ENCODE measurements around the gene SRD5A2. TPM values are rescaled to one million over a fixed set of nuclear protein-coding genes. Genes with fewer than 3 reads are reported as not detected.
"Not testable (repeated sequence)": the region's sequence is repeated elsewhere in the genome, so short reads cannot be mapped to it uniquely, and the experiment has no call there.

Gene SRD5A2
- total RNA-seq, 1 donor from 2014 or later = 0.17 TPM

- DNase-seq (ENCODE audit: low read depth) = no peak
- no peaks in the 10 kb centered on the region for H3K27me3 ChIP-seq (ENCODE audit: control insufficient read depth, insufficient read depth, low read length)
- TF ChIP-seq, protein P1, sequence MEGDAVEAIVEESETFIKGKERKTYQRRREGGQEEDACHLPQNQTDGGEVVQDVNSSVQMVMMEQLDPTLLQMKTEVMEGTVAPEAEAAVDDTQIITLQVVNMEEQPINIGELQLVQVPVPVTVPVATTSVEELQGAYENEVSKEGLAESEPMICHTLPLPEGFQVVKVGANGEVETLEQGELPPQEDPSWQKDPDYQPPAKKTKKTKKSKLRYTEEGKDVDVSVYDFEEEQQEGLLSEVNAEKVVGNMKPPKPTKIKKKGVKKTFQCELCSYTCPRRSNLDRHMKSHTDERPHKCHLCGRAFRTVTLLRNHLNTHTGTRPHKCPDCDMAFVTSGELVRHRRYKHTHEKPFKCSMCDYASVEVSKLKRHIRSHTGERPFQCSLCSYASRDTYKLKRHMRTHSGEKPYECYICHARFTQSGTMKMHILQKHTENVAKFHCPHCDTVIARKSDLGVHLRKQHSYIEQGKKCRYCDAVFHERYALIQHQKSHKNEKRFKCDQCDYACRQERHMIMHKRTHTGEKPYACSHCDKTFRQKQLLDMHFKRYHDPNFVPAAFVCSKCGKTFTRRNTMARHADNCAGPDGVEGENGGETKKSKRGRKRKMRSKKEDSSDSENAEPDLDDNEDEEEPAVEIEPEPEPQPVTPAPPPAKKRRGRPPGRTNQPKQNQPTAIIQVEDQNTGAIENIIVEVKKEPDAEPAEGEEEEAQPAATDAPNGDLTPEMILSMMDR (IDR thresholded peaks at IDR 0.05; ENCODE audit: insufficient read depth, low read length, poor library complexity, severe bottlenecking) = no peak
- no peak overlapping the region for H3K4me3 ChIP-seq (ENCODE audit: low read depth, low read length)
- H3K36me3 ChIP-seq (ENCODE audit: control insufficient read depth, insufficient read depth, low read length) = no peaks in the 10 kb centered on the region
These were observed 69.4 kb downstream of the SRD5A2 start for GRCh38 chr2:31511376-31511775.

DNA sequence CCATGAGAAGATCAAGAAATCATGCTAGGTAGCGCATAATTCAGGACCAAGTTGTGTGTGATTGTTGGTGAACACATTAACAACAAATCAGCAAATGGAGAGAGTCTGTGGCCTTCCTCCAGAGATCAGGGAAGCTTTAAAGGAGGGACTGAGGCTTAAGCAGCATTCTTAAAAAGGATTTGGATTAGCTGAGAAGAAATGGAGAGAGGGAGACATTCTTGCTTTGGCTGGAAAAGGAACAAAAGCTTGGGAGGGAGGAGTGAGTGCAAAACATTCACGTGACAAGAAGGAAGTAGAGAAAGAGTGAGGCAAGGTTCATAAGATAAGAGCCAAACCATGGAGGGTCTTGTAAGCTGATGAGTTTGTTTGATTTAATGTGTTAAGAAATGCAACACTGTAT, 75.6 kb downstream of the SRD5A2 start:
- DNase-seq (ENCODE audit: low read depth) = no peak
- H3K36me3 ChIP-seq (ENCODE audit: control insufficient read depth, insufficient read depth, low read length) = no peaks in the 10 kb centered on the region
- H3K27me3 ChIP-seq (ENCODE audit: control insufficient read depth, insufficient read depth, low read length) = no peaks in the 10 kb centered on the region
- H3K4me3 ChIP-seq (ENCODE audit: low read depth, low read length) = no peak overlapping the region
- TF ChIP-seq, protein P1 (IDR thresholded peaks at IDR 0.05; ENCODE audit: insufficient read depth, low read length, poor library complexity, severe bottlenecking) = no peak

DNA sequence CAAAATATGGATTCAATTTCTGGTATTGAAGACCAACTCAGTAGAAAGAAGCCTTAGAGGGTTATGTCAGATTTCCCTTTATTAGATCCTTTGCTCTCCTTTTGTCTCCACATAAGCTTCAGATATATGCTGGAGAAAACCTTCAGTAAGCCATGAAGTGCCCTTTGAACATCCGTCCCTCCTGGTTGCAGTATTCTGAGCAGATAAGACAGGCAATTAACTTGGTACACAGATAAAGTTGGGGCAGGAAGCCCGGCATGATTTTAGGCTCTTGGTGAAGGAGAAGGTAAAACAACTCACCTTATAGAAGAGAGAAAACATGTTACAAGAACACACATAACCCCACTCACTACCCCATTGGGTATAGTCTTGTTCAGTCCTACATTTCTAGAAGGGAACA, 76.4 kb downstream of the SRD5A2 start:
- DNase-seq (ENCODE audit: low read depth) = no peak
- no peak overlapping the region for H3K4me3 ChIP-seq (ENCODE audit: low read depth, low read length)
- no peaks in the 10 kb centered on the region for H3K36me3 ChIP-seq (ENCODE audit: control insufficient read depth, insufficient read depth, low read length)
- TF ChIP-seq, protein P1 (IDR thresholded peaks at IDR 0.05; ENCODE audit: insufficient read depth, low read length, poor library complexity, severe bottlenecking) = no peak
- H3K27me3 ChIP-seq (ENCODE audit: control insufficient read depth, insufficient read depth, low read length) = no peaks in the 10 kb centered on the region

DNA sequence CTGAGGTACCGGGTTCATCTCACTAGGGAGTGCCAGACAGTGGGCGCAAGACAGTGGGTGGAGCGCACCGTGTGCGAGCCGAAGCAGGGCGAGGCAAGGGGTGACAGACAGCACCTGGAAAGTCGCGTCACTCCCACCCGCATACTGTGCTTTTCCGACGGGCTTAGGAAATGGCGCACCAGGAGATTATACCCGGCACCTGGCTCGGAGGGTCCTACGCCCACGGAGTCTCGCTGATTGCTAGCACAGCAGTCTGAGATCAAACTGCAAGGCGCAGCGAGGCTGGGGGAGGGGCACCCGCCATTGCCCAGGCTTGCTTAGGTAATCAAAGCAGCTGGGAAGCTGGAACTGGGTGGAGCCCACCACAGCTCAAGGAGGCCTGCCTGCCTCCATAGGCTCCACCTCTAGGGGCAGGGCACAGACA, 84.3 kb downstream of the SRD5A2 start:
- not testable (repeated sequence) for DNase-seq (ENCODE audit: low read depth); H3K4me3 ChIP-seq (ENCODE audit: low read depth, low read length); H3K27me3 ChIP-seq (ENCODE audit: control insufficient read depth, insufficient read depth, low read length); H3K36me3 ChIP-seq (ENCODE audit: control insufficient read depth, insufficient read depth, low read length)

GRCh38 chr2:31489339-31489738, 91.4 kb downstream of the SRD5A2 start:
- not testable (repeated sequence) for H3K36me3 ChIP-seq (ENCODE audit: control insufficient read depth, insufficient read depth, low read length); H3K27me3 ChIP-seq (ENCODE audit: control insufficient read depth, insufficient read depth, low read length); H3K4me3 ChIP-seq (ENCODE audit: low read depth, low read length)
- peak; percentile 65 for DNase-seq (ENCODE audit: low read depth)

- H3K27me3 ChIP-seq (ENCODE audit: control insufficient read depth, insufficient read depth, low read length) = no peaks in the 10 kb centered on the region
- no peaks in the 10 kb centered on the region for H3K36me3 ChIP-seq (ENCODE audit: control insufficient read depth, insufficient read depth, low read length)
- DNase-seq (ENCODE audit: low read depth) = no peak
- H3K4me3 ChIP-seq (ENCODE audit: low read depth, low read length) = no peak overlapping the region
- TF ChIP-seq, protein P1 (IDR thresholded peaks at IDR 0.05; ENCODE audit: insufficient read depth, low read length, poor library complexity, severe bottlenecking) = no peak
These were observed 97.5 kb downstream of the SRD5A2 start for GRCh38 chr2:31483246-31483645.

DNA sequence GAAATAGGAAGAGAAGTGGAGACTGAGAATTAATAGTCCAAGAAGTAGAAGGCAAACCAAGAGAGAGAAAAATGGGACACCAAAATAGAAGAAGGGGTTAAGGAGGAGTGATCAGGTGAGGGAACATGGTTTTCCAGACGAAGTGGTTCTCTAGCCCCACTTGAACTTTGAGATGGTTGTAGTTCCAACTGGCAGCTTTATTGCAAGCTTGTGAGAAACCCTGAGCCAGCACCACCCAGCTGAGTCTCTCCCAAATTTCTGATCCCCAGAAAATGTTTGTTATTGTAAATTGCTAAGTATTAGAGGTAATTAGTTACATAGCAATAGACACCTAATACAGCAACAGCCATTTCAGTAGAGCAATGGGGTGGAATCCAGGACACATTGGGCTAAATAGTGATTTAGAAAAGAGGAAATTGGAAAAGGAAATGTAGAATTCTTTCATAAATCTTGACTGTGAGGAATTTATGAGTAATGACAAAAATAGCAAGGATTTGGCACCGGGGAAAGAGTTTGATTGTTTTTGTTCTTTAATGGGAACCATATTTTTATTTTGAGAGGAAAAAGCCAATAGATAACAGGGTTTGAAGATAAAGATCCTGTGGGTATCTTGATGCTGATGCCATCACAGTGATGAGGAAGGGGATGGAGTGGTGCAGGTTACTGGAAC, 104.1 kb downstream of the SRD5A2 start:
- TF ChIP-seq, protein P1 (IDR thresholded peaks at IDR 0.05; ENCODE audit: insufficient read depth, low read length, poor library complexity, severe bottlenecking) = no peak
- Histone ChIP-seq H3K36me3 (ENCODE audit: control insufficient read depth, insufficient read depth, low read length) (no peaks in the 10 kb centered on the region), H3K4me3 (ENCODE audit: low read depth, low read length) (no peak overlapping the region), H3K27me3 (ENCODE audit: control insufficient read depth, insufficient read depth, low read length) (no peaks in the 10 kb centered on the region)
- DNase-seq (ENCODE audit: low read depth) = no peak

Data from kidney epithelial cell (primary cell).